ENCODE results near the gene CDK14.
A peak's percentile ranks its signal among the peaks of the same experiment; 100 is the strongest.
"Not testable (repeated sequence)": the region's sequence is repeated elsewhere in the genome, so short reads cannot be mapped to it uniquely, and the experiment has no call there.

CDK14 gene

DNA sequence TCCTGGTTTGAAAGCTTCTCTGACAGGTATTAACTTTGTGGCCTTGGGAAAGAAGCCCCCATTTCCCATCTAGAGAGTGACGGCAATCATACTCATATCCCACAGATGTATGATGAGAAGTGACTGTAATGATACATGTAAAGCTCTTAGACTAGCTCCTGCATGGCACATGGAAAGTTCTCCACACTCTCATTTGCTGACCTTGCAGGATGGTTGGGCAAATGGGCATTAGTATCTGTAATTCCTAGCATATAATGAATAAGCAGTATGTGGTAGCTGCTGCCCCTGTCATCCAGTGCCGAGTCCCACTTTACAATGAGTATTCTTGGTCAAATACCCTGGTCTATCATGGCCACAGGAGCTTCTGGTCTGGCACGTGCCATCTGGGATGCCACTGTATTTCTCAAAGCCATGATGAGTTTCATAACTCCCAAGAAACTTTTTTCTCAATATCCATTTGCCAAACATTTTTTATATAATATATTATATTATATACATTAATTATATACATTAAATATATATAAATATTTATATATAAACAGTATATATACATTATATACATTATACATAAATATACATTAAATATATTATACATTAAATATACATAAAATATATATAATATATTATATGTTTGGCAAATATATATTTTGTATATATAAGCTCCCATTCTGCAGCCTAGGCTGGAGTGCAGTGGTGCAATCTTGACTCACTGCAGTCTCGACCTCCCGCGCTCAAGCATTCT, 561.6 kb downstream of the CDK14 start:
- no peak for DNase-seq (ENCODE audit: low read depth)

DNA sequence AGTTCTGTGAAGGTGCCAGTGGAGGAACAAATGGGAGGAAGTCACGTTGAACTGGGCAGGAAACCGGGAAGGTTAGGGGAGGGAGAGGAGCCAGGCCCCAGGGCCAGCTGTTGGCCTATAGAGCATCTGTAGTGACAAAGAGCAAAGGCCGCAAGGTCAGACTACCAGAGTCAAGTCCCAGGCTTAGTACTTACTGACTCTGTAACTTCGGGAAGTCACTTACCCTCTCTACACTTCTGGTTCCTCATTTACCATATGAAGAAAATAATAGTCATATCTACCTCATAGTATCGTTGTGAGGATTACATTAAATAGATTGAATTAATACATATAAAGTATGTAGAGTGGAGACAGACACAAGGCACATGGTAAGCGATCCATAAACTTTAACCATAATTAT, 566.3 kb downstream of the CDK14 start:
- DNase-seq (ENCODE audit: low read depth): no peak

DNA sequence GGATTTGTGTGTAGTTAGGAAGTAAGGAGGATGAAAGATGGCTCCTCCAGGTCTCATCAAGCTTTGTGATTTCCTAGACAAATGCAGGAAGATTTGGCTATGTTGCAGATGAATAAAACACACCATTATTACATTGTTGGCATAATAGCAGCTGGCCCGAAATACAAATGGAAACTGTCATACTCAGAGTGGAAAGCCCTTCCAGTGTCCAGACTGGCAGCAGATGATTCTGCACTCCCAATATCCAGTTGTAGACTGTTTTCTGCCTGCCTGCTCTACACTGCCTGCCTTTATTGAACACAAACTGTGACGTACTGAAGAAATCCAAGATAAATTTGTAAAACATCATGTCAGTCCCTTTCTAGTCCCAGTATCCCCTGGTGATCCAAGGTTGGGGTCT, 568.4 kb downstream of the CDK14 start:
- DNase-seq (ENCODE audit: low read depth): no peak

DNA sequence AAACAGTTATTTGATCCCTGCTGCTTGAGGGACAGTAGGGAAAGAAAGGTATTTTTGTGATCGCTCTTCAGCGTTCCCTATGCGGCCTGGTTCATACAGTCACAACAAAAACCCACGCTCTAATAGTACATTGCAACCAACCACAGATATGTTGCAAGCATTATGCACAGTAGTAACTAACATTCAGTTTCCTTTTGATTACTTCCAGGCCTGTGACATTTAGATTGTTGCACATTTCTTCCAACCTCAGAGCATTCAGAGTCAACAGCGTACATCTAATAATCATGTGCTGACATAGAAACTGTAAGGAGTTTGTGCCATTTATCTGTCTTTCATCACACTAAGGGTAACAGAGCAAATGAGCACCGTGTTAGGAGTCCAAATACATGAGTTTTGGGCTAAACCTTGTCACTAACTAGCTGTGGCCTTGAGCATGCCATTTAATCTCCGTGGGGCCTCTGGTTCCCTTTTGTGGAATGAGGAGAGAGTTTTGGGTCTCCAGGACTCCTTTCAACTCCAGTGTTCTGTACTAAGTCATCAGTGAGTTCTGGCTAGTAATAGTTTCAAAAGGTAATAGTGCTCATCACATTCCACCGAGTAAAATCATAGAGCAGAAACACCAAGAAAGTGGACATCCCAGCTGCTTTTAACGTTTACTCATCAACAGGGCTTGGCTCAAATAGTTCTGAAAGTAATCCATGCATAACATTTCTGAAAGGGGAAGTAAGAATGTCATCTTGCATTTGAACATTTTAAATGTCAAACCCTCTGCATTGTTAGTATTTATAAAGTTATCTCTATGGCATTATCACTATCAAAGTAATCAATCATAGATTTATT, 569.1 kb downstream of the CDK14 start:
- DNase-seq (ENCODE audit: low read depth): peak; percentile 89

DNA sequence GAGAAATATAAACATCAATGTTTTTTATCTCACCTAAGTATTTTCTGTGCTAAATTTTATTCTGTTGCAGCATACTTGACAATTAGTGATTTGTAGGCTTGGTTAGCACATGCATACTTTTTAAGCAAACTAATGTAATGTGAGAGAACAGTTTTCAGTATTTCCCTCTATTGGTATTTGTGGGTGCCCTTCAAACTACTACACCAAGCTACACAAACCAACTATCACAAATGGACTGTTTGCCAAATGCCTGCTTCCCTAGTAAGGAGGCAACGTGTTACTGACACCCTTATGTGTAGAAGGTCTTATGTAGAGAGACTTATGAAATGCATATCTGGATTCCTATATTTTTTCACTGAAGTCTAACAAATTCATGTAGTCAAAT, 569.7 kb downstream of the CDK14 start:
- no peak for DNase-seq (ENCODE audit: low read depth)

DNA sequence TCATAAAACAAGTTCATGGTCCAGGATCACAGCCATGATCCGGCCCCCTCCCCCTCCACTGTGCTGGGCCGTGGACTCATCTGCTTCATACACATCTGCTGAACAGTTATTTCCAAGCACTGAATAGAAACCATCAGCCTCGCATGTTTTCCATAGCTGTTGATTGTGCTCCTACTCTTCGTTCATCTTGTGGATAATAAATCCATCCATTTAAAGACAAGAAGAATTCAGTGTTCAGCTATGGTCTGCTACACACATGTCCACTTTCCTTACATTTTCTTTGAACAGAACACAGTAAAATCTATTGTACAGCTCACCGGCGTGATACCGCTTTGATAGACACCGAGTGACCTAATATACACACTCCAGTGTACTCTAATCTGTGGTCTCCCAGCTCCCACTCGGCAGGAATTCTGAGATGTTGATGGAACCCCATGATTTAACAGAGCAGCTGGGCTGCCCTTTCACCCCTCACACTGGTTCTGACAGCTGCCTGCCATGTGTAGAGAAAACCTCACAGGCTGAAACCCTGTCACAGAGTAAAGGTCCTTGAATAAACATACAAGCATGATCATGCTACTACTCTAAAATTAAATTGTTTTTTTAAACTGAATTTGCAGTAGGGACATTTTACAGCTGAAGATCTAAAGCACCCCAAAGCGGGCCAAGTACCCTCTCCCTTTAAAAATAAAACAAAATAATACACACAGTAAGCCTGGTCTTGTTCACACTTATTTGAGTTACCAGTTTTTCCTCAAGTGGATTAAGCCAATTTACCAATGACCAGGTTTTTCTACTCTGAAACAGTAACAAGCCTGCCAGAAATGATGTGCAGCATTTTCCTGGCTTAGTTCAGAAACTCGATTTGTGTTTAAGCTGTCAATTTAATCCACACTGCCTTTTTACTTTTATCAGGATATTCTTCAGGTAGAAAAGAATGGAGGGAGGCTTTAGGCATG, 573.0 kb downstream of the CDK14 start:
- peak; percentile 24 for DNase-seq (ENCODE audit: low read depth)

DNA sequence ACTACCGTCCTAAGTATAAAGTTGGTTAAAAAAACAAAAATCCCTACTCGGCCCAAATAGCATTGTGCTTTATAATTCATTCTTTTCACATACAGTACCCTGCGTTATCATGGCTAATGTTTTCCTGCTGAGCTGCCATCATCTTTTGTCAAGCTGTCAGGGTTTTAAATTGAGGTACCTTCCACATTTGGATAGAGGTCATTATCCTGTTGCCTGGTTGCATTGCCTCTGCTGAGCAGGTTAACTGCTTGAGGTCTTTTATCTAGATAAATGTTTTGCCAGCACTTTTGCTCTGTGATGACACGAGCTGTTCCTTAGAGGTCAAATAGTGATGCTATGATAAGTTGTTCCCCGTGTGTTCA, 573.7 kb downstream of the CDK14 start:
- DNase-seq (ENCODE audit: low read depth): no peak

DNA sequence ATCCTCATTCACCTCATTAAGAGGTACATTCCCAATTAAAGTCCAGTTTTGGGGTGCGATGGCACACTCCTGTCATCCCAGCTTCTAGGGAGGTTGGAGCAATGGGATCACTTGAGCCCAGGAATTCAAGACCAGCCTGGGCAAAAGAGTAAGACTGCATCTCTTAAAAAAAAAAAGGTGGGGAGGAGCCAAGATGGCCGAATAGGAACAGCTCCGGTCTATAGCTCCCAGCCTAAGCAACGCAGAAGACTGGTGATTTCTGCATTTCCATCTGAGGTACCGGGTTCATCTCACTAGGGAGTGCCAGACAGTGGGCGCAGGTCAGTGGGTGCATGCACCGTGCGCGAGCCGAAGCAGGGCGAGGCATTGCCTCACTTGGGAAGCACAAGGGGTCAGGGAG, 577.1 kb downstream of the CDK14 start:
- DNase-seq (ENCODE audit: low read depth): not testable (repeated sequence)

DNA sequence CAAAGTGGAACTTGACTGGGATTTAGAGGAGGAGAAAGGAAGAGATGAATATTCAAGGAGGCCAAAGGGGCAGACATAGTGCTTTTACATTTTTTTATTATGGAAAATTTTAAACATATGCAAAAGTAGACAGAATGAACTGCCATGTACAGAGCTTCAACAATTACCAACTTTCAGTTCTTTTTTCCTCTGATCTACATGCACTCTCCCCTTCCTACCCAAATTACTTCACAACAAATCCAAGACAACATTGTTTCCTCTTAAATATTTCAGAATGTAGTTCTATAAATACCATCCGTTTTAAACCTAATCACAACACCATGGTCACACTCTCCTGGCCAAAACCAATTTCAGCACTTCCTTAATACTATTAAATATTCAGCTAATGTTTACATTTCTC, 584.6 kb downstream of the CDK14 start:
- DNase-seq (ENCODE audit: low read depth): no peak

DNA sequence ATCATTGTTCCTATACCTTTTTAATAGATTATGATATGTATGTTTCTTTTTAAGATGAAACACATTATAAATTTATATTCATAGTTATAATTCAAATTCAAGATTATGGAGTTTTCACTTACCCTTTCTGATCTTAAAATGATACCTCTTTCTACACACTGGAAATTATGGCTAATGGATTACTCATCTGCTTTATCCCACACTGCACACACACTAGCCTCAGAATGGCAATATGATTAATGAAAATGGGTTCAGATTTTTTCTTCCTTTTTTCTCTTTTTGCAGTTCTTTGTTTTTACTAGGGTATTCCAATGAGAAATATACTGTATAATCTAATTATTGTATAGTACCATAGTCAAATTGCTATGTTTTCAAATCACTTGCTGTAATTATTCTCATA, 585.8 kb downstream of the CDK14 start:
- peak; percentile 5 for DNase-seq (ENCODE audit: low read depth)

DNA sequence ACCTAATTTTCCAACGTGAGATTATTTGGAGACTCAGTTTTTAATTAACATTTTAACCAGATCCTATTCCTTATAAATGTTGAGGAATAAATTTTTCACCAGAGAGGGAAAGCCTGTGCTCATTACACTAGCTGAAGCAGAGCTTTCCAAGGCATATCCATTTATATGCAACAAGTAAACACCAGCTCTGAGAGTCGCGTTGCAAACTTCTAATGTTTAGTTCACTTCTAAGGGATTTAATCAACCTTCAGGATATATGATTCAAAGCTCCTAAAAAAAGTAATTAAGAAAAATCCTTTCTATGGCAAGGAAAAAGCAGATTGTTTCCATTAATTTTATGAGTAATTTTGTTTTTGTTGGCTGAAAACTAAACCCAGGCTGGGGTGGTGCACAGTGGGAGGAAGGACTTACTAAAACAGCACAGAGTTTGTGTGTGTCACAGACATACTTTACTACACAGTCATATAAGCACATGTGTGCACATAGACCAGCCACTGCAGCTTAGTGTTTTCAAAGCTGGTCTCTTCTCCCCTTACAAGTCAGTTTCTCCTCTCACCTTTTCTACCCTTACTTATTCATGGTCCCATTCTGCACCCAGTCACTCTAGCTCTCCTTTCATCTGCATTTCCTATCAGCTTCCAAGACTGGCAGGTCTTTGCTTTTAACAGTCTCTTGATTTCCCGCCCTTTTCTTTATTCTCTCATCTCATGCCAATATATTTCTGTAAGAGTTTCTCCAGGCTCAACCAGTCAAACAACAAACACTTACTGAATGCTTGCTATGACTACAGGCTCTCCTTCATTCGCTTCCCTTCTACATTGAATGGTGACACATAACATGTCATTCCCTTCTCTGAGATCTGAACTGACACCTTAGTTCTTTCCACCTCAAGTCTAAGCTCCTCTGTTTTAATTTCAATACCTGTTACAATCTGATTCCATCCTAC, 587.0 kb downstream of the CDK14 start:
- DNase-seq (ENCODE audit: low read depth): peak; percentile 97

DNA sequence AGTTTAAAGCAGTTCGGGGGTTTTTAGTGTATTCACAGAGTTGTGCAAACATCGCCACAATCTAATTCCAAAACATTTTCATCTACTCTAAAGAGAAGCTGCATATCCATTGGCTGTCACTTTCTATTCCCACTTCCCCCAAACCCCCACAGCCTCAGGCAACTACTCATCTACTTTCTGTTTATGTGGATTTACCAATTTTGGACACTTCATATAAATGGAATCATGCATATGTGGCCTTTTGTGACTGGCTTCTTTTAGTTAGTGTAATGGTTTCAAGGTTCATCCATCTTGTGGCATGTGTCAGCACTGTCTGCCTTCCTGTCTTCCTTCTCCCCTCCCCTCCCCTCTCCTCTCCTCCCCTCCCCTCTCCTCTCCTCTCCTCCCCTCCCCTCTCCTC, 589.6 kb downstream of the CDK14 start:
- DNase-seq (ENCODE audit: low read depth): peak; percentile 75

DNA sequence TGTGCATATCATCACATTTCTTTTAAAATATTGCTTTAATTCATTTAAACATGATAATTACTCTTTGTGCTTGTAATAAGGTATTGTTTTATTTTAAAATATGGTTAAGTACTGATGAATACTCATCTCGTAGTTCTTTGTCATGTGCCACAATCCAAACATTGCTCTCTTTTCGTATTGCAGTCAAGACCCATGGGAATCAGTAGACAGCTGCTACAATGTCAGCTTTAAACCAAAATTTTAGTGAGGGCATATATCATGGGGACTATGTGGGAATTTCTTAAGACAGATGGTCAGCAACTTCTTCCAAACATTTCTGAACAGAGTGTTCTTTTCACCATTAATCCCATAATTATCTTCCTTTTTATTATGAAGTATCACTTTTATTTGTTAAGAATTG, 590.9 kb downstream of the CDK14 start:
- DNase-seq (ENCODE audit: low read depth): no peak

DNA sequence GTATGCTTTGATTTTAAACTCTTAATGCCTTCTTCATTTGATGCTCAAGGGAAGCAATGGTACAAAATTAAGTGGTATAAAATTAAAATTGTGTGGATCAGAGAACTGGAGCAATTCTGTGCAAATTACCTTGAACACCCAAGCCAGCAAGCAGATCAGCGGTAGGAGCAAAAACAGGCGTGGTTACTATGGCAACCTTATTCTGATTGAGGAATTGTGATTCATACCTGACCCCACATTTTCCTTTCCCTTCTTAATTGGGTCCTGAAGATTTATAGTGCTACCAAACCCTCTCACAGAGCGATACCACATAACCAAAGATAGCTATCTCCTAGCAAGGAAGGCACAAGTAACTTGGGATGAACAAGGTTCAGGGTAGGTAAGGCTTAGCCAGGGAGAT, 595.6 kb downstream of the CDK14 start:
- DNase-seq (ENCODE audit: low read depth): peak; percentile 9

DNA sequence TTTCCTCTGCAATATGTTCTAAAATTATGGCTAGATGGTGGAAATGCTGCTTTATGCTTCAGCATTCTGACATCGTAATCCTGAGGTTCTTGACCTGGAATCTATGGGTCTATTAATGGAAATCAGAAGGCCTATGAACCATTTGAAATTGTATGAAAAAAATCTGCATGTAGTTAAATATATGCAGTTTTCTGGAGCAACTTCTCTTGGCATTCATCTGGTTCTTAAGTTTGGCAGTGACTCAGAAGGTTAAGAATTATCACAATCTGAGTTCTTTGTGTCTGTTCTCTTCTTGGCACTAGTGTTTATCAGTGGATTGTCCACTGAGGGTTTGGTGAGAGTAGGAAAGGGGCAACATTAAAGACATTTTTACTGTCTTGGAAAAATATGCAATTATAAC, 597.0 kb downstream of the CDK14 start:
- peak; percentile 73 for DNase-seq (ENCODE audit: low read depth)

DNA sequence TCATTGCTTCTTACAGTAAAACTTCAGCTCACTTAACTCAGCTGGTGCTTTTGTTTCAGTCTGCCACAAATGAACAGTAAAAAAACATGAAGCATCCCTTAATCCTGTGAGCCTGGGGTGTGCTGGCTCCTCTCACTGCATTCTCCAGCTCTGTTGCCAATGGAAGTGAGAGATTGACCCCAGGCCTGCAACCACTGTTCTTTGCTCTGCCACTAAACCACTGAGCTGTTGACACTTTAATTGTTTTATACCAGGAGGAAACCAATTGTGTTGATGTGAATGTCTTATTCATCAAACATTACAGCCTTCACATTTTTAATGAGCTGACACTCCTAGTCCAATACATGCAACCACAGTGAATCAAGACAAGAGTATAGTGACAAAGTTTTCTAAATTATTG, 598.7 kb downstream of the CDK14 start:
- peak; percentile 32 for DNase-seq (ENCODE audit: low read depth)

DNA sequence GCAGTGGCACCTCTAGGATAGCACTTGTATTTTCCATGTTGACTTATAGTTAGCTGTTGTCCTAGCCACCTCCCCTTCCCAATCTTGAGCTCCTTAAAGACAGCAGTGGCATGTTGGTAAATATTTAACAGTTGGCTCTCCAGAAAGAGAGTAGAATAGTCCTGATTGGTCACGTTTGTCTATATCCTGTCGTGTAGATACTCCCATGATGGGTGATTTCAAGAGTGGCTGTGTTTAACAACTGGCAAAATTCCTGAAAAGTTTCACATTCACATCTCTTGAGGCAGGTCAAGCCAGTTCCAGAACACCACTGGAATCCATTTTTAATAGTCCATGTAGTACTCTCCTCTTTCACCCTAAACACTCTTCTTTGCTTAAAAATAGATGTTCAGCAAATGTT, 599.9 kb downstream of the CDK14 start:
- DNase-seq (ENCODE audit: low read depth): no peak

DNA sequence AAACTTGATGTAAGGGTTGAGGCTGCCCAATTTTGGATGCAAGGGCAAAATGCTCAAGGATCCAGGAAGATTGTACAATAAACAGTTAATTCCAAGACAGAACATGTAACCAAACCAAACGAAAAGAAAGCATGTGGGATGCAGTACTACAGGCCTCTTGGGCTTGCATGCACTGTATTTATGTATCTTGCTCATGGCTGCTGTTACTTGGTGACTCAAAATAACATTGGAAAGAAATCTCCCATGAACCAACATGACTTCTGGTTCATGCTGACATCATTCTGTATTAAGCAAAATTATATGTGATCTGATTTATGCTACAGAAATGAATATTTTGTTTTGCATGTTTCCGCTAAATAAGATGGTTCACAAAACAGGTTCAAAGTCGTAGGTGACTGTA, 602.2 kb downstream of the CDK14 start:
- DNase-seq (ENCODE audit: low read depth): no peak

DNA sequence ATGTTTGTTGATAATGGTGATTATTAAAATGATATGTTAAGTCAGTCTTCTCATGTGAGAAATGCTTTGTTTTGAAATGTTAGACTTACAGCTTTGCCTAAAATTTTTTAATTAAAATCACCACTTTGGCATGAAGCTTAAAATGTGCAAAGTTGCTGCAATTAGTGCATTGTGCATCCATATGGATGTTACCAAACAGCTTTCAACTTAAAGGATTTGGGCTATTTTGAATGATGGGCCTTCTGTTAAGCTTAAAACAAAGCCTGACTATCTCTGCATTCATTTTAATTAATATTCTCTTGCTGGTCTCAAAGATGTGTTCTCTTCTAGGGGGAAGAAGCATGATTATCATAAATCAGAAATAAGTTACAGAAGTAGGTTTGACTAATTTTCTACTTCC, 603.5 kb downstream of the CDK14 start:
- DNase-seq (ENCODE audit: low read depth): no peak

DNA sequence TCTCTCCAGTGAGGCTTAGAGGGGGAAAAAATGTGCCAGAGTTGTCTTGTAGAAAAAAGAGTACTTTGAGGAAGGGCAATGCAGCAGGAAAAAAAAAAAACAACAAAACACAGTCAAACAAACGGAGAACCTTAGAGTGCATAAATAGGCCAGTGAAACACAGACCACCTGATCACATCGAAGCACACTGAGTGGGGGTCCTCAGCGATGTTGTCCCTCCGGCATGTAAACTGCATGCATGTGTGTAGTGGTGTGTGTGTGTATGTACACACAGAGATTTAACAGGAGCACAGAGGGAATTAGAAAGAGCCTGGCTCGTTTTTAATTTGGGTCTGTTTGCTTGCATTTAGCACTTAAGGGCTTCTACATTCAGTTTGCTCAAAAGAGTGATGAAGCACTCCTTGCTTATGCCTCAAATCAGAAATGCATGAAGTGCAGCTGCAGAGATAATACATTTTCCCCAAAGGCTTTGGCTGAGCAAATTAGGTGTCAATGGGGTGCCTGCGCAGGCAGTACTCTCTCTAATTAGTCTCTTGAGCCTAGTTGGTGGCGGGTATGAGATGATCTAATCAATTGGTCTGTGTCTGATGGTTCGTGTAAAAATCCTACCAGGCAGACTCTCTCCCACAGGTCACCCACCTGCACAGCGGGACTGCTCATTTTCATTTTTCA, 605.5 kb downstream of the CDK14 start:
- DNase-seq (ENCODE audit: low read depth): no peak
